Activated B cell treated with CpG ODN at 0.5 μM for 24 hours (primary cell): Measurements from ENCODE around the gene ERBB4. TPM values are rescaled to one million over a fixed set of nuclear protein-coding genes. Genes with fewer than 3 reads are reported as not detected.
"Not testable (repeated sequence)": the region's sequence is repeated elsewhere in the genome, so short reads cannot be mapped to it uniquely, and the experiment has no call there.

Source experiments
- ATAC-seq: fragments of 200-7000 bp; cut with Tn5 transposase; one replicate; pipeline ENCODE4 v1.10.0; 2021; ENCODE audit warnings: low read depth, mild to moderate bottlenecking, moderate library complexity
- CTCF ChIA-PET: fragments of 350-600 bp; sonication (Branson Sonifier 250); formaldehyde crosslinking; loops from one replicate; lab custom pipeline; 2021; ENCODE audit warnings: antibody characterized with exemption; lab: Charles Lee
- POLR2A ChIA-PET: fragments of 350-600 bp; sonication (Branson Sonifier 250); formaldehyde crosslinking; loops from one replicate; lab custom pipeline; 2021; ENCODE audit warnings: antibody characterized with exemption; lab: Charles Lee
- DNase-seq: peaks from one replicate; pipeline ENCODE4 v3.0.0; 2022
- H3K27ac Mint-ChIP-seq: one replicate; pipeline ENCODE4 v1.8.0; 2020; ENCODE audit warnings: mixed read lengths
- H3K27me3 Mint-ChIP-seq: one replicate; pipeline ENCODE4 v1.8.0; 2021; ENCODE audit warnings: mixed read lengths
- H3K36me3 Mint-ChIP-seq: one replicate; pipeline ENCODE4 v1.8.0; 2021; ENCODE audit warnings: low read depth, mixed read lengths
- H3K4me1 Mint-ChIP-seq: one replicate; pipeline ENCODE4 v1.8.0; 2021; ENCODE audit warnings: mixed read lengths
- H3K4me3 Mint-ChIP-seq: one replicate; pipeline ENCODE4 v1.8.0; 2020; ENCODE audit warnings: mild to moderate bottlenecking, mixed read lengths
- H3K9me3 Mint-ChIP-seq: one replicate; pipeline ENCODE4 v1.8.0; 2020; ENCODE audit warnings: mixed read lengths
- CTCF ChIP-seq: fragments of 200-600 bp; IDR thresholded peaks from one replicate; pipeline ENCODE4 v1.8.0; 2022; ENCODE audit warnings: antibody characterized with exemption, mild to moderate bottlenecking
- intact Hi-C: fragments of 100-400 bp; cut with micrococcal nuclease; formaldehyde crosslinking; loops from one replicate; pipeline ENCODE4 v1.15.1; 2024
- total RNA-seq: library from RNA; stranded (reverse); gene quantifications from 2 replicates; pipeline ENCODE4 v1.2.3, GENCODE V29; 2022

The ERBB4 gene
- total RNA-seq, 1 donor from 2014 or later, result not detected

GRCh38 chr2:212245880-212246279 lies 292.7 kb downstream of the ERBB4 start:
- H3K4me1 Mint-ChIP-seq, result no peaks in the 10 kb centered on the region
- intact Hi-C loops, result no loop called here
- POLR2A ChIA-PET, result no interaction called here
- no peak for DNase-seq
- no peak overlapping the region for H3K27ac Mint-ChIP-seq
- ATAC-seq, result no peak
- no peak for TF ChIP-seq CTCF
- H3K36me3 Mint-ChIP-seq, result no peaks in the 10 kb centered on the region
- H3K9me3 Mint-ChIP-seq, result no peaks in the 10 kb centered on the region
- H3K4me3 Mint-ChIP-seq, result no peak overlapping the region
- no peaks in the 10 kb centered on the region for H3K27me3 Mint-ChIP-seq
- CTCF ChIA-PET, result no interaction called here

- intact Hi-C loops, result no loop called here
- no peaks in the 10 kb centered on the region for H3K4me1 Mint-ChIP-seq
- H3K27me3 Mint-ChIP-seq, result no peaks in the 10 kb centered on the region
- DNase-seq, result no peak
- ChIA-PET CTCF (no interaction called here), POLR2A (no interaction called here)
- H3K9me3 Mint-ChIP-seq, result peaks cover 1% of the 10 kb centered on the region
- no peak overlapping the region for H3K4me3 Mint-ChIP-seq
- TF ChIP-seq CTCF, result no peak
- H3K27ac Mint-ChIP-seq, result no peak overlapping the region
- no peaks in the 10 kb centered on the region for H3K36me3 Mint-ChIP-seq
- ATAC-seq, result no peak
Observed at GRCh38 chr2:212242724-212243123, 295.9 kb downstream of the ERBB4 start.

DNA sequence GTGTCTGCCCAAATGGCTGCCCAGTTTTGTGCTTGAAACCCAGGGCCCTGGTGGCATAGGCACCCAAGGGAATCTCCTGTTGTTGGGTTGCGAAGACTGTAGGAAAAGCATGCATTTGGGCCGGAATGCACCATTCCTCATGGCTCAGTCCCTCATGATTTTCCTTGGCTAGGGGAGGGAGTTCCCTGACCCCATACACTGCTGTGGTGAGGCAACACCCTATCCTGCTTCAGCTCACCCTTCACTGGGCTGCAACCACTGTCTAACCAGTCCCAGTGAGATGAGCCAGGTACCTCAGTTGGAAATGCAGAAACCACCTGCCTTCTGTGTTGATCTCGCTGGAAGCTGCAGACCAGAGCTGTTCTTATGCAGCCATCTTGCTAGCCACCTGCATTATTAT lies 300.4 kb downstream of the ERBB4 start:
- H3K27ac Mint-ChIP-seq, H3K4me3 Mint-ChIP-seq, POLR2A ChIA-PET, CTCF ChIA-PET, H3K36me3 Mint-ChIP-seq, H3K27me3 Mint-ChIP-seq, H3K4me1 Mint-ChIP-seq, intact Hi-C loops, H3K9me3 Mint-ChIP-seq, DNase-seq, ATAC-seq: not testable (repeated sequence)

GRCh38 chr2:212237350-212238095 lies 301.1 kb downstream of the ERBB4 start:
- Mint-ChIP-seq H3K36me3 (no peaks in the 10 kb centered on the region), H3K9me3 (peaks cover 5% of the 10 kb centered on the region), H3K27ac (no peak overlapping the region), H3K27me3 (no peaks in the 10 kb centered on the region), H3K4me3 (no peak overlapping the region), H3K4me1 (no peaks in the 10 kb centered on the region)
- no peak for TF ChIP-seq CTCF
- CTCF ChIA-PET, result no interaction called here
- ATAC-seq (no peak), DNase-seq (no peak)
- intact Hi-C loops, result no loop called here
- POLR2A ChIA-PET, result no interaction called here

DNA sequence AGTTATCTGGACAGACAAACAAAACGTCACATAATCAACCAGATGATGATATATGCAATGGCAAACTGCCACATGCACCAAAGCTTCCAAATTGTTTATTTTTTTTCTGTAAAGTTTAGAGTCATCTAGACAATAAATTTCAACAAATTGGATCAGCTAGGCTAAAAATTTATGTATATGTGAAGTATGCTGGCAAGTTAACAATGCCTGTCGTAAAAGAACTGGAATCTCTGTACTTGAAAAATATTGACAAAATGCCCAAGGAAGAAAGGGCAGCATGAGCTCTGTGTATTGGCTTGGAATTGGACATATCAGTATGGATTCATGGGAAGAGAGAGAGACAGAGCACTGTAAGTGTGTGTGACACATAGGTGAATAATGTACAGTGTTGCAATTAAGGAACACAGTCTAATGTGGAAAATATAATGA lies 309.8 kb downstream of the ERBB4 start:
- no peak for ATAC-seq
- intact Hi-C loops, result no loop called here

More for the DNA sequence above, 309.8 kb downstream of the ERBB4 start:
- no peaks in the 10 kb centered on the region for H3K4me1 Mint-ChIP-seq
- no peak for DNase-seq
- no peak overlapping the region for H3K27ac Mint-ChIP-seq
- TF ChIP-seq CTCF, result no peak
- H3K4me3 Mint-ChIP-seq, result no peak overlapping the region
- H3K9me3 Mint-ChIP-seq, result no peaks in the 10 kb centered on the region
- no peaks in the 10 kb centered on the region for H3K27me3 Mint-ChIP-seq
- no peaks in the 10 kb centered on the region for H3K36me3 Mint-ChIP-seq
- CTCF ChIA-PET, result no interaction called here
- POLR2A ChIA-PET, result no interaction called here
